Ovary (tissue), 3 donors: ENCODE results near the gene CALML5.

Experiments
- CTCF ChIP-seq, 3 donors: fragments of 450-650 bp in 2 of 3; fragments of 200-600 bp in 1 of 3; IDR thresholded peaks; one replicate each; pipeline versions ENCODE4 v1.5.1 to v1.8.0; 2016 to 2022; ENCODE audit warnings: antibody characterized with exemption in 3 of 3, mild to moderate bottlenecking in 1 of 3
- POLR2A ChIP-seq: fragments of 450-650 bp; IDR thresholded peaks from one replicate; pipeline ENCODE4 v1.6.1; 2017; ENCODE audit warnings: antibody characterized with exemption, mild to moderate bottlenecking, moderate library complexity
- donor health status: DM: no; HTN: no; CAD: no.

DNA sequence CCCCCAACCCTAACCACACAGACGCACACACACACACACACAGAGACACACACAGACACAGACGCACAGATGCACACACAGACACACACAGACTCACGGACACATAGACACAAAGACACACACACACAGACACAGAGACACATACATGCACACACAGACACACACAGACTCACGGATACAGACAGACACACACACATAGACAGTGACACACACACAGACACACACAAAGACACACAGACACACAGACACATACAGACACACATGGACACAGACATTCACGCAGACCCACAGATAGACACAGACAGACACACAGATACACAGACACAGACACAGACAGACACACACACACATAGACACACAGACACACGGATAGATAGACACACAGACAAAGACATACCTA lies 2.1 kb downstream of the CALML5 start:
- no peak for TF ChIP-seq CTCF (IDR thresholded peaks at IDR 0.05)
- no peak for TF ChIP-seq POLR2A
